GM13977 (cell line): ENCODE results near the gene TRAPPC2B.
"Not testable (repeated sequence)": the region's sequence is repeated elsewhere in the genome, so short reads cannot be mapped to it uniquely, and the experiment has no call there.

Experiments
- DNase-seq: peaks from one replicate; pipeline ENCODE4 v3.0.0; 2012; ENCODE audit warnings: low spot score
- CTCF ChIP-seq: IDR thresholded peaks from 2 replicates; pipeline ENCODE4 v1.5.1; 2012; ENCODE audit warnings: mild to moderate bottlenecking, control low read depth; ENCODE audit not compliant: insufficient read depth; ENCODE audit errors: extremely low read depth, missing control alignments
- in situ Hi-C: fragments of 300-500 bp; cut with MboI; formaldehyde crosslinking; loops from one replicate; pipeline ENCODE4 v1.12.0; 2022; ENCODE audit warnings: low sequenced_read_pairs, low pct_unique_long_range_greater_than_20kb, mixed read lengths, inconsistent platforms; ENCODE audit not compliant: unreplicated experiment

TRAPPC2B gene

GRCh38 chr19:57363688-57364181 is 384 bp downstream of the TRAPPC2B start:
- in situ Hi-C loops: no loop called here
- TF ChIP-seq CTCF: no peak
- no peak for DNase-seq

- DNase-seq: no peak
- TF ChIP-seq CTCF: no peak
- in situ Hi-C loops: no loop called here
Measured at GRCh38 chr19:57366776-57367175, 3.4 kb downstream of the TRAPPC2B start.

GRCh38 chr19:57374179-57374578 is 10.8 kb downstream of the TRAPPC2B start:
- in situ Hi-C loops: no loop called here
- no peak for DNase-seq
- TF ChIP-seq CTCF: no peak

DNA sequence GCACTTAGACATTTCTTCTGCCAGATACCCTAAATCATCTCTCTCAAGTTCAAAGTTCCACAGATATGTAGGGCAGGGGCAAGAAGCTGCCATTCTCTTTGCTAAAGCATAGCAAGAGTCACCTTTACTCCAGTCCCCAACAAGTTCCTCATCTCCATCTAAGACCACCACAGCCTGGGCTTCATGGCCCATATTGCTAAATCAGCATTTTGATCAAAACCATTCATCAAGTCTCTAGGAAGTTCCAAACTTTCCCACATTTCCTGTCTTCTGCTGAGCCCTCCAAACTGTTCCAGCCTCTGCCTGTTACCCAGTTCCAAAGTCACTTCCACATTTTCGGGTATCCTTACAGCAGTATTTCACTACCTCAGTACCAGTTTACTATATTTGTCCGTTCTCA is 11.3 kb downstream of the TRAPPC2B start:
- DNase-seq, in situ Hi-C loops: not testable (repeated sequence)

DNA sequence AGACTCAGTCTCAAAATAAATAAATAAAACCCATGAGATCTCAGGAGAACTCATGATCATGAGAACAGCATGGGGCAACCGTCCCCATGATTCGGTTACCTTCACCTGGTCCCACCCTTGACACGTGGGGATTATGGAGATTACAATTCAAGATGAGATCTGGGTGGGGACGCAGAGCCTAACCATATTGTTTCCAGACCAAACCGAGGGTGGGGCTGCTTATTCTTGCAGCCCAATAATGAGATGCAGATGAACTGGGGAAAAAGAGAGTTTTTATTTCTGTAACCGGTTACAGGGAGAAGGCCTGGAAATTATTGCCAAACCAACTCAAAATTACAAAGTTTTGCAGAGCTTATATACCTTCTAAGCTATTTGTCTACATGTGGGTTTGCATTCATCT is 12.8 kb downstream of the TRAPPC2B start:
- TF ChIP-seq CTCF: no peak
- DNase-seq: no peak
- in situ Hi-C loops: no loop called here

GRCh38 chr19:57377498-57378146 is 14.3 kb downstream of the TRAPPC2B start:
- TF ChIP-seq CTCF: no peak
- no peak for DNase-seq
- in situ Hi-C loops: no loop called here

DNA sequence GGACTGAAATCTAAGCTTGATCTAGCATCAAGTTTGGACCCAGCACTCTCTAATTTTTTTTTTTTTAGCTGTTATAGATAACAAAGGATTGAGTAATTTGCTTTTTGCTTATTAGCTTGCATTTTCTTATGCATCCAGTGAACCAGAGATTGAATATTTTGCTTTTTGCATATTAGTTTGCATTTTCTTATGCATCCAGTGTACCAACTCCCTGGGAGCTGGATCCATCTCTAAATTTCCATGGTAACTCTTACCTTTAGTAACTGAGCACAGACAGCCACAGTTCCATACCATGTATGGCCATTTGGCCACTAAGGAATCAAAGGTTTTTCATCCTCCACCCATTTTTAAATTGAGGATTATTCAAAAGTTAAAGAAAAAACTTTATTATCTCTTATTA is 17.6 kb downstream of the TRAPPC2B start:
- in situ Hi-C loops: no loop called here
- DNase-seq: no peak
- no peak for TF ChIP-seq CTCF
